H1 (cell line): ENCODE results near the gene ORC2. TPM values are rescaled to one million over a fixed set of nuclear protein-coding genes. Genes with fewer than 3 reads are reported as not detected.

ENCODE experiments used
- CTCF ChIA-PET: fragments of 300-600 bp; sonication (Branson Sonifier 250); formaldehyde crosslinking; loops from one replicate; lab custom pipeline; 2021; ENCODE audit not compliant: partially characterized antibody; lab: Charles Lee
- POLR2A ChIA-PET: fragments of 300-600 bp; sonication (Branson Sonifier 250); formaldehyde crosslinking; loops from one replicate; lab custom pipeline; 2021; ENCODE audit warnings: inconsistent platforms; ENCODE audit not compliant: partially characterized antibody; lab: Charles Lee
- DNase-seq, 2 experiments: peaks; one replicate each; pipeline versions ENCODE4 v3.0.0 to v3.0.0-alpha.2; 2010 to 2022; ENCODE audit warnings: low spot score in 2 of 2, low read depth in 1 of 2, mixed read lengths in 1 of 2
- FAIRE-seq: peaks from 2 replicates; lab custom pipeline; 2011; peaks lifted over from hg19 to GRCh38; lab: Jason Lieb, UNC
- H2AFZ ChIP-seq: 2 replicates; pipeline ENCODE4 v1.8.1; 2012; ENCODE audit warnings: low read length, inconsistent platforms
- H2AK5ac ChIP-seq: 2 replicates; pipeline ENCODE4 v1.6.1; 2013; ENCODE audit warnings: low read depth, low read length
- H2BK120ac ChIP-seq: replicated peaks from 2 replicates; pipeline ENCODE3; 2013; ENCODE audit warnings: low read depth, low read length, inconsistent platforms
- H2BK12ac ChIP-seq: 2 replicates; pipeline ENCODE4 v1.6.1; 2013; ENCODE audit warnings: low read depth, low read length
- H2BK15ac ChIP-seq: 2 replicates; pipeline ENCODE4 v1.6.1; 2013; ENCODE audit warnings: low read length
- H2BK20ac ChIP-seq: 2 replicates; pipeline ENCODE4 v1.6.1; 2013; ENCODE audit warnings: low read length
- H2BK5ac ChIP-seq: 2 replicates; pipeline ENCODE4 v1.6.1; 2013; ENCODE audit warnings: low read depth, low read length
- H3K14ac ChIP-seq: 2 replicates; pipeline ENCODE4 v1.6.1; 2013; ENCODE audit warnings: inconsistent platforms; ENCODE audit not compliant: insufficient read length
- H3K18ac ChIP-seq: 2 replicates; pipeline ENCODE4 v1.6.1; 2013; ENCODE audit warnings: low read length; ENCODE audit errors: extremely low read depth
- H3K23ac ChIP-seq: 2 replicates; pipeline ENCODE4 v1.6.1; 2013; ENCODE audit warnings: inconsistent platforms; ENCODE audit not compliant: insufficient read length
- H3K23me2 ChIP-seq: 2 replicates; pipeline ENCODE4 v1.6.1; 2013; ENCODE audit warnings: low read depth, low read length
- H3K27ac ChIP-seq: 2 replicates; pipeline ENCODE4 v1.6.1; 2011; ENCODE audit warnings: low read depth, low read length, inconsistent platforms
- H3K27me3 ChIP-seq, 4 experiments: replicated peaks in 1 of 4; 1 replicate in 1 of 4; 2 replicates in 3 of 4; pipeline versions ENCODE4 v1.6.1 to v1.8.1; 2011 to 2013; ENCODE audit warnings: low read length in 3 of 4, mild to moderate bottlenecking in 3 of 4, inconsistent platforms in 2 of 4, mixed read lengths in 2 of 4, moderate library complexity in 1 of 4; ENCODE audit not compliant: control insufficient read depth in 3 of 4, insufficient read depth in 3 of 4; ENCODE audit errors: extremely low read depth in 1 of 4
- H3K36me3 ChIP-seq, 4 experiments: 2 replicates each; pipeline versions ENCODE4 v1.6.1 to v1.8.1; 2011 to 2013; ENCODE audit warnings: mild to moderate bottlenecking in 4 of 4, low read length in 3 of 4, moderate library complexity in 2 of 4, control low read depth in 1 of 4, inconsistent platforms in 1 of 4; ENCODE audit not compliant: insufficient read depth in 4 of 4, control insufficient read depth in 2 of 4
- H3K4ac ChIP-seq: replicated peaks from 2 replicates; pipeline ENCODE3; 2013; ENCODE audit warnings: low read length, low read depth, mixed read lengths, inconsistent platforms; ENCODE audit not compliant: insufficient read length
- H3K4me1 ChIP-seq, 4 experiments: replicated peaks in 1 of 4; 1 replicate in 1 of 4; 2 replicates in 3 of 4; pipeline versions ENCODE4 v1.6.1 to v1.8.1; 2011 to 2013; ENCODE audit warnings: low read length in 3 of 4, inconsistent platforms in 2 of 4, mixed read lengths in 1 of 4; ENCODE audit not compliant: insufficient read depth in 4 of 4, control insufficient read depth in 3 of 4
- H3K4me2 ChIP-seq, 2 experiments: 2 replicates each; pipeline versions ENCODE4 v1.6.1 to v1.8.1; 2011 to 2013; ENCODE audit warnings: low read depth in 2 of 2, low read length in 2 of 2, control low read depth in 1 of 2, inconsistent platforms in 1 of 2, mild to moderate bottlenecking in 1 of 2; ENCODE audit not compliant: insufficient read depth in 1 of 2
- H3K4me3 ChIP-seq, 4 experiments: fragments of 200-600, 300-600 bp in 1 of 4; sonication (generic), shearing (Covaris generic), sonication (Bioruptor Twin) in 1 of 4; 2 replicates each; pipeline versions ENCODE4 v1.5.1 to v1.8.1; 2011 to 2016; ENCODE audit warnings: low read length in 4 of 4, low read depth in 3 of 4, control low read depth in 2 of 4, inconsistent platforms in 2 of 4, mild to moderate bottlenecking in 2 of 4, mixed read lengths in 1 of 4, moderate library complexity in 1 of 4; ENCODE audit not compliant: insufficient read depth in 2 of 4; ENCODE audit errors: extremely low read depth in 1 of 4
- H3K56ac ChIP-seq: replicated peaks from 2 replicates; pipeline ENCODE3; 2013; ENCODE audit warnings: low read depth, mild to moderate bottlenecking, mixed read lengths, low read length, inconsistent platforms; ENCODE audit not compliant: insufficient read length
- H3K79me1 ChIP-seq: 2 replicates; pipeline ENCODE4 v1.6.1; 2013; ENCODE audit warnings: low read depth, low read length, control low read depth
- H3K79me2 ChIP-seq, 2 experiments: 2 replicates each; pipeline versions ENCODE4 v1.6.1 to v1.8.1; 2012 to 2013; ENCODE audit warnings: low read length in 2 of 2, mild to moderate bottlenecking in 2 of 2, inconsistent platforms in 1 of 2; ENCODE audit not compliant: insufficient read depth in 2 of 2, control insufficient read depth in 1 of 2
- H3K9ac ChIP-seq, 4 experiments: replicated peaks in 1 of 4; 1 replicate in 1 of 4; 2 replicates in 3 of 4; pipeline versions ENCODE4 v1.6.1 to v1.8.1; 2011 to 2013; ENCODE audit warnings: low read depth in 3 of 4, low read length in 3 of 4, control low read depth in 2 of 4, mild to moderate bottlenecking in 2 of 4, moderate library complexity in 2 of 4, inconsistent platforms in 1 of 4; ENCODE audit errors: extremely low read depth in 1 of 4
- H3K9me3 ChIP-seq, 2 experiments: 2 replicates each; pipeline versions ENCODE4 v1.6.1 to v1.8.1; 2012 to 2013; ENCODE audit warnings: mild to moderate bottlenecking in 2 of 2, moderate library complexity in 2 of 2, control low read depth in 1 of 2, inconsistent platforms in 1 of 2, low read depth in 1 of 2, low read length in 1 of 2, mixed read lengths in 1 of 2; ENCODE audit not compliant: insufficient read depth in 2 of 2
- H4K20me1 ChIP-seq, 2 experiments: replicated peaks in 1 of 2; 2 replicates each; pipeline versions ENCODE3 to v1.8.1; 2011 to 2013; ENCODE audit warnings: inconsistent platforms in 2 of 2, low read length in 2 of 2, mild to moderate bottlenecking in 1 of 2; ENCODE audit not compliant: insufficient read depth in 2 of 2, control insufficient read depth in 1 of 2
- H4K5ac ChIP-seq: 2 replicates; pipeline ENCODE4 v1.6.1; 2013; ENCODE audit warnings: low read length, low read depth, mixed read lengths, inconsistent platforms; ENCODE audit not compliant: insufficient read length
- H4K8ac ChIP-seq: 2 replicates; pipeline ENCODE4 v1.8.0; 2013; ENCODE audit warnings: mild to moderate bottlenecking, moderate library complexity, low read length, inconsistent platforms; ENCODE audit not compliant: insufficient read depth; ENCODE audit errors: extremely low read depth
- H4K91ac ChIP-seq: replicated peaks from 2 replicates; pipeline ENCODE3; 2013; ENCODE audit warnings: low read length, mixed read lengths, inconsistent platforms; ENCODE audit not compliant: insufficient read length
- BRCA1 ChIP-seq: IDR thresholded peaks from 2 replicates; pipeline ENCODE4 v1.6.1; 2012; ENCODE audit warnings: low read depth, low read length, improper control_type of control experiment
- E2F6 ChIP-seq: IDR thresholded peaks from 2 replicates; pipeline ENCODE4 v1.6.1; 2012; ENCODE audit warnings: inconsistent platforms
- JUND ChIP-seq: IDR thresholded peaks from 2 replicates; pipeline ENCODE4 v1.6.1; 2011; ENCODE audit warnings: mild to moderate bottlenecking, improper control_type of control experiment, low read length
- KDM5A ChIP-seq: fragments of 200-600 bp; IDR thresholded peaks from 2 replicates; pipeline ENCODE4 v1.7.1; 2012; ENCODE audit warnings: mild to moderate bottlenecking, low read length, inconsistent platforms, mixed read lengths
- RXRA ChIP-seq: IDR thresholded peaks from 2 replicates; pipeline ENCODE4 v1.6.1; 2011; ENCODE audit warnings: low read depth, mild to moderate bottlenecking, low read length, moderate library complexity; ENCODE audit not compliant: insufficient read depth
- WGBS, 2 experiments: shearing (Covaris generic) in 1 of 2; methylation state at CpG; one replicate each; pipeline versions ENCODE4 v1.1.6 to v1.1.7; 2013 to 2015; ENCODE audit warnings: low lambda C conversion rate in 2 of 2, mixed read lengths in 2 of 2, inconsistent platforms in 1 of 2, low coverage in 1 of 2, missing lambda C conversion rate in 1 of 2; ENCODE audit not compliant: insufficient replicate concordance in 2 of 2, insufficient coverage in 1 of 2, insufficient read length in 1 of 2; ENCODE audit errors: extremely low coverage in 1 of 2, missing lambda C conversion rate in 1 of 2; 5-methylcytosine and 5-hydroxymethylcytosine counted together
- polyA plus RNA-seq, 7 experiments: library from polyadenylated mRNA; depleted of rRNA in 3 of 7; stranded (reverse) in 5 of 7; unstranded in 2 of 7; fragments of >200 nt in 5 of 7; fragments of 200-250 nt in 2 of 7; gene quantifications; 1 replicate in 5 of 7; 2 replicates in 1 of 7; 4 replicates in 1 of 7; pipeline versions ENCODE4 v1.2.1 to v1.2.3, GENCODE V29; 2011 to 2013; ENCODE audit warnings: missing spikeins in 2 of 7, mixed read lengths in 2 of 7
- total RNA-seq: library from RNA; stranded (reverse); fragmentation: NEBNext Ultra II Directional; extraction: Animal tissue kit (Norgen Biotek cat#: 25700); gene quantifications from 2 replicates; pipeline ENCODE4 v1.2.1, GENCODE V29; 2021
- TF ChIP-seq, protein P1 (sequence below): IDR thresholded peaks from 2 replicates; pipeline ENCODE4 v1.6.1; 2012; ENCODE audit warnings: low read length, inconsistent platforms

ORC2 gene
- total and polyA plus RNA-seq, 2 of the 8 experiments (the other 6 are each of a cell fraction or from before 2014, with no cell fraction given), result 7.1 to 89.8 TPM

DNA sequence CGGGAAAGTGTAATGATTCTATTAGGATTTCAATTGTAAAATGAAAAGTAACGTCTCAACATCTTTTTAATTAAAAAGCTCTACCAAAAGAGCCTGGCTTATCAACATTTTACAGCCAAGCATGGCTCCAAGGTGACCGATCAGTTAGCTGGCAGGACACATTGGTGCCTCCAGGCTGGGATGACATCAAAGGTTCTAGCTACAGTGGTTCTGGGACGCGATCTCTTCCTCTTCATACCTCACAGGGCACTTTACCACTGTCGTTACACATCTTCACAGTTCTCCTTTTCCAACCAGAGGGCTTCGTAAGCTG lies 693 bp downstream of the ORC2 start:
- H4K91ac ChIP-seq, result no peak overlapping the region
- H3K9me3 ChIP-seq, result no peaks in the 10 kb centered on the region
- peaks cover 0 to 12% (median 6%) of the 10 kb centered on the region in 4 experiments; a peak in 6 of 8 replicates for H3K36me3 ChIP-seq
- H2AFZ ChIP-seq, result peak overlapping the region; percentile 82
- H3K27ac ChIP-seq, result peak overlapping the region; percentile 90
- no peak overlapping the region for H4K8ac ChIP-seq
- H3K18ac ChIP-seq, result no peak overlapping the region
- H3K56ac ChIP-seq, result no peak overlapping the region
- H4K20me1 ChIP-seq, result peaks cover 2% of the 10 kb centered on the region in 2 experiments
- WGBS, 2 experiments, result 11% methylated on average over 7 of the region's 7 CpGs; no CpG with 5 or more reads in 1 of the 2 experiments
- H2BK20ac ChIP-seq, result no peak overlapping the region
- no peak for FAIRE-seq
- TF ChIP-seq JUND (no peak), RXRA (no peak), KDM5A (no peak), E2F6 (no peak), BRCA1 (no peak)
- TF ChIP-seq, protein P1, sequence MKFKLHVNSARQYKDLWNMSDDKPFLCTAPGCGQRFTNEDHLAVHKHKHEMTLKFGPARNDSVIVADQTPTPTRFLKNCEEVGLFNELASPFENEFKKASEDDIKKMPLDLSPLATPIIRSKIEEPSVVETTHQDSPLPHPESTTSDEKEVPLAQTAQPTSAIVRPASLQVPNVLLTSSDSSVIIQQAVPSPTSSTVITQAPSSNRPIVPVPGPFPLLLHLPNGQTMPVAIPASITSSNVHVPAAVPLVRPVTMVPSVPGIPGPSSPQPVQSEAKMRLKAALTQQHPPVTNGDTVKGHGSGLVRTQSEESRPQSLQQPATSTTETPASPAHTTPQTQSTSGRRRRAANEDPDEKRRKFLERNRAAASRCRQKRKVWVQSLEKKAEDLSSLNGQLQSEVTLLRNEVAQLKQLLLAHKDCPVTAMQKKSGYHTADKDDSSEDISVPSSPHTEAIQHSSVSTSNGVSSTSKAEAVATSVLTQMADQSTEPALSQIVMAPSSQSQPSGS, result no peak
- no peak overlapping the region for H2BK120ac ChIP-seq
- H3K4ac ChIP-seq, result no peak overlapping the region
- peak overlapping the region; percentile 79 to 95 (median 90) for H3K4me3 ChIP-seq
- H4K5ac ChIP-seq, result no peak overlapping the region
- CTCF ChIA-PET, result interaction anchor here (0.7 to 6.3 kb wide), 35 partner anchors 9 to 270 kb away, joined by 3 to 102 read pairs (median 3); partner anchors contain the start of genes CFLAR, HYCC2 and NDUFB3
- POLR2A ChIA-PET, result interaction anchor here (0.9 to 5.3 kb wide), 17 partner anchors 9 to 489 kb away, joined by 3 to 32 read pairs (median 4); partner anchors contain the start of genes CASP10, CFLAR, NDUFB3 and NIF3L1
- H3K27me3 ChIP-seq, result no peaks in the 10 kb centered on the region
- no peak overlapping the region for H3K14ac ChIP-seq
- no peak overlapping the region for H3K23ac ChIP-seq
- no peak overlapping the region; the same call in 1 of the 2 replicates for H2BK5ac ChIP-seq
- no peak overlapping the region for H2AK5ac ChIP-seq
- H3K4me2 ChIP-seq, result peak overlapping the region; percentile 67 to 91
- peaks cover 0 to 6% (median 3%) of the 10 kb centered on the region in 4 experiments; a peak in 4 of 7 replicates for H3K4me1 ChIP-seq
- no peak overlapping the region for H2BK15ac ChIP-seq
- no peak for DNase-seq
- no peak overlapping the region for H2BK12ac ChIP-seq
- H3K23me2 ChIP-seq, result peaks cover 2% of the 10 kb centered on the region
- peaks cover 8 to 55% of the 10 kb centered on the region in 2 experiments for H3K79me2 ChIP-seq
- H3K79me1 ChIP-seq, result no peaks in the 10 kb centered on the region
- H3K9ac ChIP-seq, result peak overlapping the region; percentile 78 to 96 (median 90)
